ENCODE measurements around the gene CLDN24.

CLDN24 gene

DNA sequence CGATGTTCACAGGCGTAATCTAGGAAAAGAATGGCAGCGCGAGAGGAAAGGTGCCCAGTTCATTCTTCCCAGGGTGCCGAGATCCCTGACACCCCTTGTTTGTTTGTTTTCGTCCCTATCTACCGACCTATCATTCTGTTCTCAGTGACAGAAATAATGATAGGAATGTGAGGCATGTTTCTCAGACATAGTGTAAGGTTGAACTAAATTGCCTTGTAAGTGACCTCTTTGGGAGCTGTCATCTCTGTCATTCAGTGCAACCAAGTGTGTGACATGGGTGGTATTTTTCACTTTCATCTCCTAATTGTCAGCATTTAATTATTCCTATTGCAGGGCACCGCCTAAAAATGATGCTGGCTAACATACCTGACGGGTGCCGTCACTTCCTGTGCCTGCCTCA, 26.5 kb downstream of the CLDN24 start:
- H3K4me3 ChIP-seq (ENCODE audit: low read depth, low read length), result no peak overlapping the region
- TF ChIP-seq, protein P1, sequence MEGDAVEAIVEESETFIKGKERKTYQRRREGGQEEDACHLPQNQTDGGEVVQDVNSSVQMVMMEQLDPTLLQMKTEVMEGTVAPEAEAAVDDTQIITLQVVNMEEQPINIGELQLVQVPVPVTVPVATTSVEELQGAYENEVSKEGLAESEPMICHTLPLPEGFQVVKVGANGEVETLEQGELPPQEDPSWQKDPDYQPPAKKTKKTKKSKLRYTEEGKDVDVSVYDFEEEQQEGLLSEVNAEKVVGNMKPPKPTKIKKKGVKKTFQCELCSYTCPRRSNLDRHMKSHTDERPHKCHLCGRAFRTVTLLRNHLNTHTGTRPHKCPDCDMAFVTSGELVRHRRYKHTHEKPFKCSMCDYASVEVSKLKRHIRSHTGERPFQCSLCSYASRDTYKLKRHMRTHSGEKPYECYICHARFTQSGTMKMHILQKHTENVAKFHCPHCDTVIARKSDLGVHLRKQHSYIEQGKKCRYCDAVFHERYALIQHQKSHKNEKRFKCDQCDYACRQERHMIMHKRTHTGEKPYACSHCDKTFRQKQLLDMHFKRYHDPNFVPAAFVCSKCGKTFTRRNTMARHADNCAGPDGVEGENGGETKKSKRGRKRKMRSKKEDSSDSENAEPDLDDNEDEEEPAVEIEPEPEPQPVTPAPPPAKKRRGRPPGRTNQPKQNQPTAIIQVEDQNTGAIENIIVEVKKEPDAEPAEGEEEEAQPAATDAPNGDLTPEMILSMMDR (IDR thresholded peaks at IDR 0.05; ENCODE audit: low read depth, low read length), result no peak

DNA sequence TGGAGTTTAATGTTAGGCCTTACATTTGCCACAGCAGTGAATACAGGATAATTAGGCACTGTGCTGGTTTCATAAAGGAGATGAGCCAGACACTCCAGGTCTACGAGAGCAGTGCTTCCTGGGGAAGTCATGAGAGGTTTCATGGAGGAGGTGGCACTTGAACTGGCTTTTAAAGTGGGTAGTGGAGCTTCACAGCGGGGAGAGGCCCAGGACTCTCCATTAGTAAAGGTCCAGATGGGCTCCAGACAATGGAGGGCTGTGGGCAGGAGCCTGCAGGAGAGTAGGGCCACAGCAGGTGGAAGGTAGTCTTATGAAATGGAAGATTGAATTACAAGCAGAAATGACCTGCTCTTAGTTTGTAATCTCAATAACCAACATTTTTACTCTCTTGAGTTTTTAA, 31.2 kb downstream of the CLDN24 start:
- TF ChIP-seq, protein P1 (IDR thresholded peaks at IDR 0.05; ENCODE audit: low read depth, low read length), result no peak
- no peak overlapping the region for H3K4me3 ChIP-seq (ENCODE audit: low read depth, low read length)

DNA sequence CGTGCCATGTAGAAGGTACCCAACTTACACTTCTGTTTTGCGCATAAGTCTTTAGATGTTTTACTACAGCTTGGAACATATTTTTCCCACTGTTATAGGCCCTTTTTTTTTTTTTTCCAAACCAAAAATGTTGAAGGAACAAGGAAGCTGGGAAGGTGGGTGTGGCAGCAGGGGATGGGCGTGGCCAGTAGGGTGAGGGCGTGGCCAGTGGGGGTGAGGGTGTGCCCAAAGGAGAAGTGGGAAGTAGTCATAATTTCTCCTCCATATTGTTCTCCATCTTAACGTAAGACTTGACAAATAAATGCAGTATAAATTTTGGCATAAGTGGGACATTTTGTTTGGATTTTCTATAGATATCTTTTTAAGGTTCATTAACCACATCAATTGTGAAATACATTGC, 32.5 kb downstream of the CLDN24 start:
- TF ChIP-seq, protein P1 (IDR thresholded peaks at IDR 0.05; ENCODE audit: low read depth, low read length), result no peak
- H3K4me3 ChIP-seq (ENCODE audit: low read depth, low read length), result no peak overlapping the region

DNA sequence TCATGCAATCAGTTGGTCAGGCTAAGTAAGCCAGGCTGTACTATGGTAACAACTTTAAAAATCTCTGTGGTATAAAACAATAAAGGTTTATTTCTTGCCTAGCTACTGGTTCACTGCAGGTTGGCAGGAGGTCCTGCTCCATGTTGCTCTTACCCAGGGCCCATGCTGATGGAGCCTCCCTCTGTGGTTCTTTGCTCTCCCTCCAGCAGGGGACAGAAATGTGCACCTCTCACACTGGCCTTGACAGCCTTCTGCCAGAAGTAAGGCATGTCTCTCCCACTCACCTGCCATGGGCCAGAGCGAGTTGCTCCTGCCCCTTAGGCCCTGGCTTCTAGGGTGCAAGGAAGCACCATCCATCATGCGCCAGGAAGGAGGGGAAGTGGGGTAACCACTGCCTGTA, 33.3 kb downstream of the CLDN24 start:
- TF ChIP-seq, protein P1 (IDR thresholded peaks at IDR 0.05; ENCODE audit: low read depth, low read length), result no peak
- no peak overlapping the region for H3K4me3 ChIP-seq (ENCODE audit: low read depth, low read length)

DNA sequence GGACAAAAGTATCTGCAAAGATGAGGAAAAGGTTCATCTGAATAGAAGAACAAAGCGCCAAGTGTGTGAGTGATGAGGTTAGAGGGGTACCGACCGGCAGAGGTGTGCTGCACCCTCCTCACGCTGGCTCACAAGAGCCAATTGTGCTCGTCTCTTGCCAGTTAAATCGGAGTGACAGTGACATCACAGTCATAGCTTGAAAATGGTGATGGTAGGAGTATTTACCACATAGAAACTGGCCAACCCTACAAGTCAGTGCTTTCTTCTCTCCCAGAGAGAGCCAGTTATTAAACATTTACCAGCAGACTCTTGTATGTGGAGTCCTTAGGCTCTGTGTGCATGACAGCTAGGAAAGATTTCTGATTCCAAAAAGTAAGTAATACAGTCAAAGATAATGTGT, 34.5 kb downstream of the CLDN24 start:
- H3K4me3 ChIP-seq (ENCODE audit: low read depth, low read length), result no peak overlapping the region
- TF ChIP-seq, protein P1 (IDR thresholded peaks at IDR 0.05; ENCODE audit: low read depth, low read length), result no peak

DNA sequence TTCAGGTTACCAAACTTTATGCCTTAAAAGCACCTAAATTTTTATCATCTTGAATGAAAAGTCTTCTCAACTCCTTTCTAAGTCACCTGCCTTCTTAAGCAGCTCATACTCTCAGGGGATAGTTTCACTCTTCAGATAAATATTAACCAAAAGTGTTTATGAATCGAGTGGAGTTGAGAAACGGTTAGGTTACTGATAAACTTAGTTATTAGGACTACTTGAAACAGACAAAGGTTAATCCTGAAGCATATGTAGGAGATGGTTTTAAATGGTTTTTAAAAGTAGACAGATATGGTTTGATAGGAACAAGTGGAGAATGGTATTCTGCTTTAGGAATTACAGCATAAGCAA, 34.9 kb downstream of the CLDN24 start:
- no peak overlapping the region for H3K4me3 ChIP-seq (ENCODE audit: low read depth, low read length)
- TF ChIP-seq, protein P1 (IDR thresholded peaks at IDR 0.05; ENCODE audit: low read depth, low read length), result no peak

DNA sequence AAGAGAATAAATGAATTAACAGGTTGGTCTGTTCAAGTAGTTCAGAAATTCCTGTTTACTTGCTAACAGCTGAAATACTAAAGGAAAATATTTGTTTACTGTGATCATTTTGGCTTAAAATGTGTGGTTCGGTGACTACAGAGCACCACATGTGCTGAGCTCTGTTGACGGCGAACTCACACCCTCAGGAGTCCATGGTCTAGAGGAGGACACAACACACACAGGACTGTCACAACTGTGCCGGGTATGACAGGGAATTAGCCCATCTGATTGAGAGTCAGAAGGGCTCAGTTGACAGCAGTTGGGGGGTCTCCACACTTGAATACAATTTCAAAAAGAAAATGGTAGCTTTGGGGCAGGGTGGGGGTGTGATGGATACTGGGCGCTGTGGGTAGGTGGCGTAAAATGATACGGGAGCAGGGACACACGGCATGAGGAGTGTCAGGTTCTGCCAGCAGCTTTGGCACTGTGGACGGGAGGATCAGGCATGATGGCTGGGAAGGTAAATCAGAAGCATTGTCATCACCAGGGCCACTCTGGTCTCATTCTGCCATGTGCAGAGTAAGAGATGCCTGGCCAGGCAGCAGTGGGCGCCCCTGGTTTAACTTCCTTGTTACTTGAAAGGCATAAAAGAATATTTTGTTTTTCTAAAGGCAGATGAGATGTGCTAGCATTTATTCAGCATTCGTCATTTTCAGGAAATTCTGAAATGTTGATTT, 35.5 kb downstream of the CLDN24 start:
- H3K4me3 ChIP-seq (ENCODE audit: low read depth, low read length), result no peak overlapping the region
- TF ChIP-seq, protein P1 (IDR thresholded peaks at IDR 0.05; ENCODE audit: low read depth, low read length), result no peak

Data from WI38 (cell line).